NT2/D1 (cell line): Measurements from ENCODE around the gene FEN1.

ENCODE experiments used
- SUZ12 ChIP-seq: IDR thresholded peaks from 2 replicates; pipeline ENCODE4 v1.6.1; 2011; ENCODE audit not compliant: insufficient read length, insufficient read depth; ENCODE audit errors: extremely low read depth
- YY1 ChIP-seq: IDR thresholded peaks from 2 replicates; pipeline ENCODE4 v1.6.1; 2011; ENCODE audit not compliant: insufficient read length, insufficient read depth
- ZNF274 ChIP-seq: IDR thresholded peaks from 2 replicates; pipeline ENCODE4 v1.6.1; 2011; ENCODE audit warnings: mild to moderate bottlenecking, low read depth, low read length

- TF ChIP-seq ZNF274 (no peak), YY1 (no peak), SUZ12 (no peak)
These were observed 31.1 kb upstream of the FEN1 start for GRCh38 chr11:61761440-61762222.
